Muscle of leg (tissue), 11 donors: ENCODE data around the gene PMEL. TPM values are rescaled to one million over a fixed set of nuclear protein-coding genes. Genes with fewer than 3 reads are reported as not detected.
"Not testable (repeated sequence)": the region's sequence is repeated elsewhere in the genome, so short reads cannot be mapped to it uniquely, and the experiment has no call there.

Experiments
- DNase-seq: peaks from one replicate; pipeline ENCODE4 v3.0.0; 2013
- H3K27ac ChIP-seq: one replicate; pipeline ENCODE4 v1.5.1; 2013; ENCODE audit warnings: mild to moderate bottlenecking, low read length, control low read depth
- H3K27me3 ChIP-seq: one replicate; pipeline ENCODE4 v1.6.1; 2013; ENCODE audit warnings: low read length; ENCODE audit not compliant: control insufficient read depth, insufficient read depth
- H3K36me3 ChIP-seq: one replicate; pipeline ENCODE4 v1.6.1; 2013; ENCODE audit warnings: low read length; ENCODE audit not compliant: control insufficient read depth, insufficient read depth
- H3K4me1 ChIP-seq: one replicate; pipeline ENCODE4 v1.6.1; 2013; ENCODE audit warnings: low read length; ENCODE audit not compliant: control insufficient read depth, insufficient read depth
- H3K4me3 ChIP-seq: one replicate; pipeline ENCODE4 v1.5.1; 2013; ENCODE audit warnings: low read length, control low read depth
- H3K9me3 ChIP-seq: replicated peaks from 2 replicates; pipeline ENCODE4 v1.6.1; 2013; ENCODE audit warnings: low read depth, low read length; ENCODE audit not compliant: control insufficient read depth
- WGBS: methylation state at CpG from one replicate; pipeline ENCODE4 v1.1.5; 2013; ENCODE audit warnings: missing lambda C conversion rate; ENCODE audit not compliant: insufficient coverage; 5-methylcytosine and 5-hydroxymethylcytosine counted together
- polyA plus RNA-seq, 8 donors: library from polyadenylated mRNA; unstranded; fragments of 120-200 nt; gene quantifications; one replicate each; pipeline versions ENCODE4 v1.2.1 to v1.2.3, GENCODE V29; 2013; ENCODE audit warnings: inconsistent platforms in 1 of 8, low replicate concordance in 1 of 8; ENCODE audit not compliant: insufficient read length in 8 of 8, insufficient read depth in 1 of 8
- total RNA-seq: library from RNA; stranded (reverse); fragments of 120-200 nt; gene quantifications from one replicate; pipeline ENCODE4 v1.2.4, GENCODE V29; 2013

The PMEL gene
- total and polyA plus RNA-seq, 9 donors, result 0.62 to 16.2 (median 1.2) TPM

DNA sequence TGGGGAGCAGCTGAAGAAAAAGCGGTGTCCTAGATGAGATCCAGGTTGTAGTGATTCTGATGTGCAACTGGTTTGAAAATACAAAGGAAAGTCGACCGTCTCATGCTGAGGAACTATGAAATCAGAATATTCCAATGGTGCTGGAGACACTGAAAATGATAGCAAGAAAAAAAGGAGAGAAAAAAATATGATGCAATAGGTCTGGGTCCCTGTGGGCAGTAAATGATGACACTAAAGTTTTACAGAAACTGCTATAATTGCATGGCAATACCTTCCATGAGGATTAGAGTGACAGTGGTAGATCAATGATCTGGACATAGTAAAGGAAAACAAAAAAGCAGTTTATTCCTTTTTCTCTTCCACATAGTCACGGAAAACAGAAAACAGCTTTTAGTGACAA, 40.5 kb downstream of the PMEL start:
- Histone ChIP-seq H3K27ac (no peak overlapping the region), H3K9me3 (no peaks in the 10 kb centered on the region), H3K4me1 (peaks cover 19% of the 10 kb centered on the region), H3K4me3 (no peak overlapping the region), H3K36me3 (peaks cover 7% of the 10 kb centered on the region), H3K27me3 (no peaks in the 10 kb centered on the region)
- DNase-seq, result no peak
- WGBS, result 92% methylated on average over 3 of the region's 4 CpGs

DNA sequence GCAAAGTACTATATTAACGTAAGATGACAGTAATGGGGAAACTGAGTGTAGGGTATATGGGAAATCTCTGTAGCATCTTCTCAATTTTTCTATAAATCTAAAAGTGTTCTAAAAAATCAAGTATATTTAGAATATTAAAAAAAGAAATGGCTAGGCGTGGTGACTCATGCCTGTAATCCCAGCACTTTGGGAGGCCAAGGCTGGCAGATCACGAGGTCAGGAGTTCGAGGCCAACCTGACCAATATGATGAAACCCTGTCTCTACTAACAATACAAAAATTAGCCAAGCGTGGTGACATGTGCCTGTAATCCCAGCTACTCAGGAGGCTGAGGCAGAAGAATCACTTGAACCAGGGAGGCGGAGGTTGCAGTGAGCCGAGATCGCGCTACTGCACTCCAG, 42.2 kb downstream of the PMEL start:
- not testable (repeated sequence) for H3K4me3 ChIP-seq, H3K27ac ChIP-seq, H3K27me3 ChIP-seq, H3K9me3 ChIP-seq, DNase-seq, H3K36me3 ChIP-seq
- H3K4me1 ChIP-seq, result peaks cover 14% of the 10 kb centered on the region
- 100% methylated on average over 6 of the region's 9 CpGs for WGBS

DNA sequence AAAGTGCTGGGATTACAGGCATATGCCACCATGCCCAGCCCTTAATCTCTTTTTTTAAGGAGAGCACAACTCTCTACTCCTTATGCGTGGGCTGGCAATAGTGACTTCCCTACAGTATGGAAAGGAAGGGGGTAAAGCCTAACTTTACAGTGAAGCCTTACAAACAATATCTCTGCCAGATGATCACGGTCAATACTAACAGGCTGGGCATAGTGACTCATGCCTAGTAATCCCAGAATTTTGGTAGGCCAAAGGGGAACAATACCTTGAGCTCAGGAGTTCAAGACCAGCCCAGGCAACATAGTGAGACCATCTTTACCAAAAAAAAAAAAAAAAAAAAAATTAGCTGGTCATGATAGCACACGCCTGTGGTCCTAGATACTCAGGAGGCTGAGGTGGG, 43.7 kb downstream of the PMEL start:
- no peaks in the 10 kb centered on the region for H3K9me3 ChIP-seq
- H3K4me1 ChIP-seq, result peaks cover 6% of the 10 kb centered on the region
- H3K36me3 ChIP-seq, result peaks cover 7% of the 10 kb centered on the region
- no peak overlapping the region for H3K4me3 ChIP-seq
- no peaks in the 10 kb centered on the region for H3K27me3 ChIP-seq
- no peak for DNase-seq
- H3K27ac ChIP-seq, result no peak overlapping the region
- no CpG with 5 or more reads among the region's 3 CpGs for WGBS

DNA sequence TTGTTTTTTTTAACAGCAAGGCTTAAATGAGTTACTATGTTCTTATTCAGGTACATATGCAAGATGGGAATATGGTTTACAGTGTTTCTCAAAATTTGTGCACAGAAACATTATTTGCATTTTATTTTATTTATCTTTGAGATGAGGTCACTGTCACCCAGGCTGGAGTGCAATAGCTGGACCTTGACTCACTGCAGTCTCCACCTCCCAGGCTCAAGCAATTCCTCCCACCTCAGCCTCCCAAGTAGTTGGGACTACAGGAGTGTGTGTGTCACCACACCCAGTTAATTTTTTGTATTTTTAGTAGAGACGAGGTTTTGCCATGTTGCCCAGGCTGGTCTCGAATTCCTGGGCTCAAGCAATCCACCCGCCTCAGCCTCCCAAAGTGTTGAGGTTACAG, 46.8 kb downstream of the PMEL start:
- WGBS, result 83% methylated on average over 2 of the region's 3 CpGs
- H3K36me3 ChIP-seq, result peaks cover 20% of the 10 kb centered on the region
- DNase-seq, H3K9me3 ChIP-seq, H3K4me3 ChIP-seq, H3K27ac ChIP-seq, H3K27me3 ChIP-seq, H3K4me1 ChIP-seq: not testable (repeated sequence)

DNA sequence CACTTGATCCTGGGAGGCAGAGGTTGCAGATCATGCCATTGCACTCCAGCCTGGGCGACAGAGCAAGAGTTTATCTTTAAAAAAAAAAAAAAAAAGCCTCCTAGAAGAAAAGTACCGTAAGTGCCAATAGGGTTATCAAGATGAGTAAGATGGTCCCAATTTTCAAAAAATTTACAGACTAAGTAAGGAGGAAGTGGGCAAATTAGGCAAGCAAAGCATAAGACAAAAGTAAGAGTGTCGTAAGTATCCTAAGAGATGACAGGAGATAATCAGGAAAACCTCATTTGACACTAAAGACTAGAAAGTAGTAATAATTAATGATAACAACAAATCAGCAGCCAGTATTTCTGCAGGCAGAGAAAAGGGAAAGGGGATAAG, 50.4 kb downstream of the PMEL start:
- Histone ChIP-seq H3K4me3 (no peak overlapping the region), H3K27me3 (no peaks in the 10 kb centered on the region), H3K27ac (no peak overlapping the region), H3K4me1 (no peaks in the 10 kb centered on the region), H3K9me3 (no peaks in the 10 kb centered on the region), H3K36me3 (peaks cover 17% of the 10 kb centered on the region)
- no CpG with 5 or more reads among the region's 3 CpGs for whole genome bisulfite sequencing
- DNase-seq, result no peak

DNA sequence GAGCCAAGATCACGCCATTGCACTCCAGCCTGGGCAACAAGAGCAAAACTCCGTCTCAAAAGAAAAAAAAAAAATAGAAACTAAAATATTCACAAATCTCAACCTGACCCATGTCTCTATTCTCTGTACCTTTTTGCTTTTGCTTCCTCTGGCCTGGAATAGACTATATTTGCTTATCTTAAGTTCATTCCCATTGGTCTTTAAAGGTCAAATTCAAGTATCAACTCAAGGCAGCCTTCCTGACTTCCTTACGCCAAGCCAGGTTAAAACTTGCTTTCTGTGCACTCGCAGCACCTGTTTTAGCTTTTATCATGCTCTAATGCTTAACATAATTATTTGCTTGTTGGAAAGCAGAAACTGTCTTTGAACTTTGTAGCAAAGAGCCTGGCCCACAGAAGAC, 52.9 kb downstream of the PMEL start:
- H3K36me3 ChIP-seq, result peaks cover 17% of the 10 kb centered on the region
- no peaks in the 10 kb centered on the region for H3K27me3 ChIP-seq
- no peak overlapping the region for H3K27ac ChIP-seq
- no peaks in the 10 kb centered on the region for H3K4me1 ChIP-seq
- H3K4me3 ChIP-seq, result no peak overlapping the region
- H3K9me3 ChIP-seq, result no peaks in the 10 kb centered on the region
- no CpG with 5 or more reads among the region's 4 CpGs for WGBS
- no peak for DNase-seq

DNA sequence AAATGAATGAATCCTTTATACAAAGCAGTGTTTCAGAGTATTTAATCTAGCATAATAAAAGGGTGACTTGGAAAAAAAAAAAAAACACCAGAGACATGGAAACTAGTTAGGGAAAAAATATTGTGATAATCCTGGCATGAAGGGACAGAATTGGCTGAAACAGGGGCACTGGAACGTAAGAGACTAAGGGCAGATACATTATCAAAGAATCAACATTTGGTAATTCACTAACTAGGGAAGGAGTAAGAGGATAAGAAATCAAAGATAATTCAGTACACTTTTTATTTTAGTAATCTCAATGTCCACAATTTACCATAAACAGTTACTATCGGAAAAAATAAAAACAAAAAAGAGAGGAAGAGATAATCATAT, 56.3 kb downstream of the PMEL start:
- no peak overlapping the region for H3K27ac ChIP-seq

DNA sequence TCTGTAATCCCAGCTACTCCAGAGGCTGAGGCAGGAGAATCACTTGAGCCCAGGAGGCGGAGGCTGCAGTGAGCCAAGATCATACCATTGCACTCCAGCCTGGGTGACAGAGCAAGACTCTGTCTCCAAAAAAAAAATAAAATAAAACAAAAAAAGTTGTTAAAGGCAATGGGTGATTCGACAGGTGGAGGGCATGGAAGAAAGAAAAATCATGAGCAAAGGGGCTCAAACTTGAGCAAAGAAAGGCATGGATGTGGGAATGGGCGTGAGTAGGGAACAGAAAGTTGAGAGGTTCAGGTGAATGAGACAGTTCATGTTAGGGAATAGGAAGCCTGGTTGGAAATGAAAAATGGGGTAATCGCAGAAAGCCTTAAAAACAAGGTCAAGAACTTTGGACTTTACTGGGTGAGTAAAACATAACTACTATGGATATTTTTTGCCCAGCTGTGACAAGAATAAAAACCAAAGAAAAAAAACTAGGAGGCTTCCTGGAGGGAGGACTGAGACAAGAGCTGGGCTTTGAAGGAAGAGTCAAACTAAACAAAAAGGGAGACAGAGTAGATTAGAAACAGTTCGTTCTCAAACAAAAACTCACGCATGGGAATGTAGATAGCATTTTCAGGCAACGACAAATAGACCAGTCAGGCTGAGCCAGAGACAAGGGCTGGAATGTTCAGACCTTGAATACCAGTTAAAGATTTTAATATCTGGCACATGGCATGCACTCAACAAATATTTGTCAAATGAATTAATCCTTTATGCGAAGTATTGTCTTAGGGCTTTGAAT, 56.9 kb downstream of the PMEL start:
- no peaks in the 10 kb centered on the region for H3K27me3 ChIP-seq
- no peak for DNase-seq
- H3K27ac ChIP-seq, result no peak overlapping the region
- no peak overlapping the region for H3K4me3 ChIP-seq
- peaks cover 4% of the 10 kb centered on the region for H3K36me3 ChIP-seq
- WGBS, result 68% methylated on average over 6 of the region's 8 CpGs
- H3K9me3 ChIP-seq, result no peaks in the 10 kb centered on the region
- no peaks in the 10 kb centered on the region for H3K4me1 ChIP-seq

More for the DNA sequence above, 56.3 kb downstream of the PMEL start:
- no peak for DNase-seq
- WGBS, result no CpG with 5 or more reads among the region's 2 CpGs
- Histone ChIP-seq H3K27me3 (no peaks in the 10 kb centered on the region), H3K36me3 (peaks cover 6% of the 10 kb centered on the region), H3K4me1 (no peaks in the 10 kb centered on the region), H3K9me3 (no peaks in the 10 kb centered on the region), H3K4me3 (no peak overlapping the region)

DNA sequence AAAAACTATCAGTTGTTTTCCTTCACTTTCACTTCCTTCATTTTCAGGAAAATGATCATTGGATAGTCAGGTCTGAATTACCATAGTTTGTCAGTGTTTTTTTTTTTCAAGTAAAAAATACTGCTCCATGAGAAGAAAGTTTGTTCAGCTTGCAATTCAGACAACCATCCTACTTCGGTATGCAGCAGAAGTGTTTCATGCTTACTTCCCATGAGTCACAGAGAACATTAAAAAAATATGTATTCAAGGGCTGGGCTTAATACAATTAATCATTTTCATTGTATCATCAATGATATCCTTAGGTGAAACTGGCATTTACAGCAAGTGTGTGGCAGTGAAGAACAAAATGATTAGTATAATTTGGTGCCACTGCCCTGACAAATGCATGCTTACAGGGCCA, 59.8 kb downstream of the PMEL start:
- peaks cover 17% of the 10 kb centered on the region for H3K36me3 ChIP-seq
- H3K9me3 ChIP-seq, result no peaks in the 10 kb centered on the region
- H3K27me3 ChIP-seq, result no peaks in the 10 kb centered on the region
- DNase-seq, result no peak
- no peak overlapping the region for H3K4me3 ChIP-seq
- H3K27ac ChIP-seq, result no peak overlapping the region
- WGBS, result no CpG with 5 or more reads among the region's 1 CpG
- H3K4me1 ChIP-seq, result no peaks in the 10 kb centered on the region
